ENCODE results near the gene ASB15.
"Not testable (repeated sequence)": the region's sequence is repeated elsewhere in the genome, so short reads cannot be mapped to it uniquely, and the experiment has no call there.

ASB15 gene

GRCh38 chr7:123598657-123599056, 3.0 kb upstream of the ASB15 start:
- no peak for DNase-seq (ENCODE audit: low spot score)

- no peak for DNase-seq (ENCODE audit: low spot score)
Observed at GRCh38 chr7:123599766-123600165, 1.9 kb upstream of the ASB15 start.

GRCh38 chr7:123600876-123601275, 745 bp upstream of the ASB15 start:
- DNase-seq (ENCODE audit: low spot score), result no peak

GRCh38 chr7:123602648-123603047, 1.0 kb downstream of the ASB15 start:
- no peak for DNase-seq (ENCODE audit: low spot score)

- no peak for DNase-seq (ENCODE audit: low spot score)
Observed at GRCh38 chr7:123604739-123605138, 3.1 kb downstream of the ASB15 start.

DNA sequence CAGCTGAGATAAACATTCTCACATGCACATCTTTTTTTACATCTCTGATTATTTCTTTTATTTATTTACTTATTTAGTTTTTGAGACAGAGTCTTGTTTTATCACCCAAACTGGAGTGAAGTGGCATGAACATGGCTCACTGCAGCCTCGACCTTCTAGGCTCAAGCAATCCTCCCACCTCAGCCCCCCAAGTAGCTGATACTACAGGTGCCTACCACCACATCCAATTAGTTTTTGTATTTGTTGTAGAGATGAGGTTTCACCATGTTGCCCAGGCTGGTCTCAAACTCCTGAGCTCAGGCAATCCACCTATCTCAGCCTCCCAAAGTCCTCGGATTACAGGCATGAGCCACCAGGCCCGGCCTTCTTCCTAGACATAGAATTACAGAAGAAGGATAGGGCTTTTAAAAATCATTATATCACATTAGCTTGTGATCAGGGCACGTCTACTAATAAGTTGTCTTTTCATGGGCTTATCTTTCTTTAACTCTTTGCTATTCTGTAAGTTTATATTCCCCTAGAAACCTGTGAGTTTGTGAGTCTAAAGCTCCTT, 5.9 kb downstream of the ASB15 start:
- DNase-seq (ENCODE audit: low spot score), result no peak

- DNase-seq (ENCODE audit: low spot score), result no peak
Observed at GRCh38 chr7:123608991-123609882, 7.6 kb downstream of the ASB15 start.

- no peak for DNase-seq (ENCODE audit: low spot score)
Observed at GRCh38 chr7:123609883-123610239, 8.2 kb downstream of the ASB15 start.

DNA sequence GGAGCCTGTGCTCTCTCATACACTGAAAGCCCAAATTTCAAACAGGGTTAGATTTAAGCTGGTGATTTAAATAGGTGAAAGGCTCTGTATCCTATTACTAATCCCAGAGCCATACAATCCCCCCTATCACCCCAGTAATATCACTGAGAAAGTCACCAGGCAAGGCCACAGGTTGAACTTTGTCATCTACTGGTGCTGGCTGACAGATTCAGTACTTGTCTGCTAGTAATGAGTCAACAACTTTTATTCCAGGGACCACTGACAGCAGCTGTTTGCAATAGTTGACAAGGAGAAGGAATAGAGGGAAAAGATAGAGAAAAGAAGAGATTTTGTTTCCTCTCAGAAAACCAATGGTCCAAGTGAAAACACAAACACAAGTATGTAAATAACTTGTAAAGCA, 10.4 kb downstream of the ASB15 start:
- no peak for DNase-seq (ENCODE audit: low spot score)

DNA sequence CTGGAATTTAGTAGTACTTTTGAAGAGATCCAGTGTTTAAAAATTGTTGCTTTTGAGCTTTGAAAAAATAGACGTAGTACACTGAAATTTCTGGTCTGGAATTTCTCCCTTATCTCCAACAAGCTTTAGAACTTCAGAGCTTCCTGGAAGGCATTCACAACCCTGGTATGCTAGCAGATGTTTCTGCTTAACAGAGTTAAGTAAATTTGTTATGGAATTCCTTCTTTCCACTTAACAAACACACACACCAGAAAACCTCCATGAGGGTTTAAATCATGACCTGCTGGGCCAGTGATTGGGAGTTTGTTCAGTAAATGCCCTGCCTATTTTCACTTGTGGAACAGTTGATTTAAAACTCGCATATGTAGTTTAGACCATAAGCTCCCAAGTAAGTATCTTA, 13.7 kb downstream of the ASB15 start:
- DNase-seq (ENCODE audit: low spot score), result peak; percentile 38

DNA sequence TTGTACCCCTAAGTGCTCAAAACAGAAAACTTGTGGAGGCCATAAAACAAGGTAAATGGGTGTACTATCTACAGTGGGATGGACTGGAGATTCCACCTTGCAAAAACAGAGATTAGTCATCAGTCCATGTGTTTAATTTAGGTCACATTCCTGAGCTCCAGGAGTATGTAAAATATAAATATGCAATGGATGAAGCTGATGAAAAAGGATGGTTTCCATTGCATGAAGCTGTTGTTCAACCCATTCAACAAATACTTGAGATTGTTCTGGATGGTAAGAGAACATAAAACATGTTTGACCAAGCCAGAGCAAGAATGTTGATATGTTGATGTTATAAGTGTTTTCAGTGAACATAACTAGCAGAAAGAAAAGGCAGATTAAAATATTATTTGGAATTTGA, 14.6 kb downstream of the ASB15 start:
- no peak for DNase-seq (ENCODE audit: low spot score)

DNA sequence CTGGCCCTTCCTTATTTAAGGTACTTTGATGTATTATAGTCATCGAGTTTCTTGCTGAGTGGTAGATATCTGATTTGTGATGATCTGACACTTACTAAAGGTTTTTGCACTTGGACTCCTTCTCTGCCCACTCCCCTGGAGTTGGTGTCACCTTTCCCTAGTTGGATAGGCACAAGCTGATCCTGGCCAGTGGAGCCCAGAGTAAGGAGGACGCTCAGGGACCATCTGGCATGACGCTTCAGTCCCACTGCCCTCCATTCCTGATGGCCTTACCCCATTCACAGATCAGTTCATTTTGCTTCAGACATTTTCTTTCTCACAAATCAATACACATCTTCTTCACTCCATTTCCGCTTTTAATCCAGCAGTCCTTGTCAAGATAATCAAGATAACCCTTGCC, 20.1 kb downstream of the ASB15 start:
- no peak for DNase-seq (ENCODE audit: low spot score)

DNA sequence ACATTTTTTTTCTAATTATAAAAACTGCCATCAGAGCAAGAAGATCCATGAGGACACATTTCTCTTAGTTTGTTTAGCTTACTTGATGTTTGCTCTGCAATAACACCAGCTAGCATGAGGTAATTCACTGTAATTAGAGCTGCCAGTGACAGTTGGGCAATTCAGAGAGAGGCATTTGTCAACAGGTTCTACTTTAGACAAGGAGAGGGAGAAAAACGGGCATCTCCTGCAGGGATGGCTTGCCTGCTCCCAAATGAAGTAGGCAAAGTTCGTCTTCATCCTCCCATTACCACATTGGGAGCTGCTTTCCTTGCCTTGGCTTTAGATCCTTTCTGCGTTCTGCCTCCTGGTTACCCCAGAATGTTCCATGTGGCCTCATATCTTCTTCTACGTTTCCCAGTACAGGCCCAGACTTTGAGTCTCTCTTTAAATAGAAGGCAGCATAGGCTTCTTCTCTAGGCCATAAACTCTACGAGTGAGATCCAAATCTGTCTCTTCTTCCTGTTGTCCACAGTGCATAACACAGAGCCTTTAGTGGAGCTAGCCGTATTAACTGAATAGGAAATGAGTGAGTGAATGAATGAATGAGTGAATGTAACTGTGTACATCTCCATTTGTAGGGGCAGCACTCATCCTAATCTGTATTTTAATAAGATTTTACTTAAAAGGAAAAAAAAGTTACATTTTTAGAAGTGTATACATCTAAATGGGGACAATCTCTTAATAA, 21.2 kb downstream of the ASB15 start:
- no peak for DNase-seq (ENCODE audit: low spot score)

GRCh38 chr7:123624527-123625183, 23.0 kb downstream of the ASB15 start:
- peak; percentile 14 for DNase-seq (ENCODE audit: low spot score)

DNA sequence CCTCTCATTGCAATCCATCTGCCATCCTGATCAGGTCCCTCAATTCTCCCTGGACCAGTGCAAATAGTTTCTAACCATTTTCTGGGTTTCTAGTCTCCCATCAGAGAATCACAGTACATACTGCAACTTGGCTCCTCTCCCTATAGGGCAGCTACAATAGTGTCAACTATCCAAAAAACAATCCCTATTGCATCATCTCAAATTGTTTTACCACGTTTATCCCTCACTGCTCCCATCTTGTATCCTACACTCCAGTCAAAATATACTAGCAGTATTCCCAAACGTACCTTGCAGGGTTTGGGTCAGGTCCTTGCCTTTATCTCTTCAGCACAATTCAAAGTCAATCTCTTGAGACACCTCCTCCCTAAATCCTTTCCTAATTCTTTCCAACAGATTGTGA, 23.6 kb downstream of the ASB15 start:
- DNase-seq (ENCODE audit: low spot score), result no peak

DNA sequence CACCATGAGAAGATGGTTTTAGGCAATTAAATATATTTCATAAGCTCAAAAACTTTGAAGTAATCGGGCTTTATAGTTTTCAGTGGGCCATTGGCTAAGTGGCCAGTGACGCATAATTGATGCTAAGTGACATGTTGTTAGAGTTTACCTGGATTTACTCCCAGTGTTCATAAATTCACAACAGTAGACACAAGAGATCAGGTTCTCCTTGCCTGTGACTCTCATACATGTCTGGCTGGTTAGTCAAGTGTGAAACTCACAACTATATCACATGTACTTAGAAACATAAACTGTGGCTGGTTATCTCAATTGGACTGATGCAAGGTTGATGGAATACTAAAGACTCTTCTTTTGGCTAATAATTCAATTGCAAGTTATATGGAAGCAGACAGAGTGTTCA, 26.2 kb downstream of the ASB15 start:
- no peak for DNase-seq (ENCODE audit: low spot score)

- no peak for DNase-seq (ENCODE audit: low spot score)
Observed at GRCh38 chr7:123628829-123629228, 27.2 kb downstream of the ASB15 start.

- DNase-seq (ENCODE audit: low spot score), result no peak
Observed at GRCh38 chr7:123629281-123629680, 27.7 kb downstream of the ASB15 start.

GRCh38 chr7:123632808-123633207, 31.2 kb downstream of the ASB15 start:
- DNase-seq (ENCODE audit: low spot score), result no peak

GRCh38 chr7:123633553-123633952, 31.9 kb downstream of the ASB15 start:
- DNase-seq (ENCODE audit: low spot score), result peak; percentile 28

DNA sequence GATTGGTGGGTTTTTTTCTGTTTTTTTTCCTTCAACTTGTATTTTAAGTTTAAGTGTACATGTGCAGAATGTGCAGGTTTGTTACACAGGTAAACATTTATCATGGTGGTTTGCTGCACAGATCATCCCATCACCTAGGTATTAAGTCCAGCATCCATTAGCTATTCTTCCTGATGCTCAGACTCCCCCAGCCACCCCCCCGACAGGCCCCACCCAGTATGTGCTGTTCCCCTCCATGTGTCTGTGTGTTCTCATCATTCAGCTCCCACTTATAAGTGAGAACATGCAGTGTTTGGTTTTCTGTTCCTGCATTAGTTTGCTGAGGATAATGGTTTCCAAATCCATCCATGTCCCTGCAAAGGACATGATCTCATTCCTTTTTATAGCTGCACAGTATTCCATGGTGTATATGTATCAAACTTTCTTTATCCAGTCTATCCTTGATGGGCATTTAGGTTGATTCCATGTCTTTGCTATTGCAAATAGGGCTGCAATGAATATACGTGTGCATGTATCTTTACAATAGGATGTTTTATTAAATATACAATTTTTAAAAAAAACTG, 32.5 kb downstream of the ASB15 start:
- DNase-seq (ENCODE audit: low spot score), result not testable (repeated sequence)

Data from AG20443 (cell line).